Mesenchymal stem cell (in vitro differentiated cells and primary cell): ENCODE measurements around the gene GRIN1.

Experiments
- DNase-seq: peaks from one replicate; pipeline ENCODE4 v3.0.0-alpha.2; 2013
- H2AFZ ChIP-seq: one replicate; pipeline ENCODE4 v1.6.1; 2013; ENCODE audit warnings: low read depth, mild to moderate bottlenecking, control low read depth, inconsistent platforms, low read length, moderate library complexity
- H2AK5ac ChIP-seq: 2 replicates; pipeline ENCODE4 v1.6.1; 2013; ENCODE audit warnings: low read length, moderate library complexity, mild to moderate bottlenecking, inconsistent platforms; ENCODE audit not compliant: severe bottlenecking
- H2BK120ac ChIP-seq: one replicate; pipeline ENCODE4 v1.6.1; 2013; ENCODE audit warnings: low read depth, mild to moderate bottlenecking, inconsistent platforms, low read length, moderate library complexity
- H2BK12ac ChIP-seq, 2 experiments: one replicate each; pipeline ENCODE4 v1.6.1; 2013; ENCODE audit warnings: inconsistent platforms in 2 of 2, low read length in 2 of 2, mild to moderate bottlenecking in 2 of 2, moderate library complexity in 2 of 2, control low read depth in 1 of 2
- H2BK15ac ChIP-seq: one replicate; pipeline ENCODE4 v1.6.1; 2013; ENCODE audit warnings: mild to moderate bottlenecking, low read depth, inconsistent platforms; ENCODE audit not compliant: poor library complexity, severe bottlenecking
- H2BK5ac ChIP-seq: 2 replicates; pipeline ENCODE4 v1.6.1; 2013; ENCODE audit warnings: low read depth, mild to moderate bottlenecking, low read length, control low read depth, inconsistent platforms; ENCODE audit not compliant: poor library complexity, severe bottlenecking
- H3K14ac ChIP-seq, 2 experiments: one replicate each; pipeline ENCODE4 v1.6.1; 2013; ENCODE audit warnings: inconsistent platforms in 2 of 2, low read length in 2 of 2, control low read depth in 1 of 2, mild to moderate bottlenecking in 1 of 2, moderate library complexity in 1 of 2
- H3K18ac ChIP-seq, 2 experiments: one replicate each; pipeline ENCODE4 v1.6.1; 2013; ENCODE audit warnings: inconsistent platforms in 2 of 2, low read length in 2 of 2, control low read depth in 1 of 2, low read depth in 1 of 2, mild to moderate bottlenecking in 1 of 2
- H3K23ac ChIP-seq, 2 experiments: one replicate each; pipeline ENCODE4 v1.6.1; 2013; ENCODE audit warnings: inconsistent platforms in 2 of 2, low read length in 2 of 2, mild to moderate bottlenecking in 2 of 2, moderate library complexity in 2 of 2, control low read depth in 1 of 2
- H3K27ac ChIP-seq: 2 replicates; pipeline ENCODE4 v1.5.1; 2013; ENCODE audit warnings: mild to moderate bottlenecking, moderate library complexity, low read length, control low read depth, inconsistent platforms; ENCODE audit not compliant: poor library complexity, severe bottlenecking
- H3K27me3 ChIP-seq, 2 experiments: 2 replicates each; pipeline versions ENCODE4 v1.6.1 to v1.7.0; 2013; ENCODE audit warnings: low read length in 2 of 2, mild to moderate bottlenecking in 2 of 2, moderate library complexity in 2 of 2, control low read depth in 1 of 2, inconsistent platforms in 1 of 2; ENCODE audit not compliant: control insufficient read depth in 1 of 2, insufficient read depth in 1 of 2
- H3K36me3 ChIP-seq, 2 experiments: 2 replicates each; pipeline versions ENCODE4 v1.6.1 to v1.7.0; 2013; ENCODE audit warnings: low read length in 2 of 2, control low read depth in 1 of 2, inconsistent platforms in 1 of 2, low read depth in 1 of 2, mild to moderate bottlenecking in 1 of 2; ENCODE audit not compliant: insufficient read depth in 2 of 2, control insufficient read depth in 1 of 2
- H3K4ac ChIP-seq, 2 experiments: one replicate each; pipeline ENCODE4 v1.6.1; 2013; ENCODE audit warnings: inconsistent platforms in 2 of 2, low read length in 2 of 2, mild to moderate bottlenecking in 2 of 2, moderate library complexity in 2 of 2, control low read depth in 1 of 2, low read depth in 1 of 2
- H3K4me1 ChIP-seq: 2 replicates; pipeline ENCODE4 v1.6.1; 2013; ENCODE audit warnings: low read depth, low read length, control low read depth; ENCODE audit not compliant: control insufficient read depth, insufficient read depth
- H3K4me2 ChIP-seq: 2 replicates; pipeline ENCODE4 v1.6.1; 2013; ENCODE audit warnings: low read length, mild to moderate bottlenecking, inconsistent platforms; ENCODE audit not compliant: poor library complexity, severe bottlenecking
- H3K4me3 ChIP-seq, 2 experiments: 2 replicates each; pipeline versions ENCODE4 v1.5.1 to v1.7.0; 2013; ENCODE audit warnings: low read length in 2 of 2, mild to moderate bottlenecking in 2 of 2, control low read depth in 1 of 2, low read depth in 1 of 2; ENCODE audit not compliant: insufficient read depth in 1 of 2
- H3K79me1 ChIP-seq: replicated peaks from 2 replicates; pipeline ENCODE4 v1.6.1; 2013; ENCODE audit warnings: mild to moderate bottlenecking, control low read depth, low read length, inconsistent platforms; ENCODE audit not compliant: poor library complexity, severe bottlenecking
- H3K9ac ChIP-seq: 2 replicates; pipeline ENCODE4 v1.7.0; 2013; ENCODE audit warnings: mild to moderate bottlenecking, low read length, moderate library complexity
- H3K9me3 ChIP-seq: 2 replicates; pipeline ENCODE4 v1.7.0; 2013; ENCODE audit warnings: mild to moderate bottlenecking, low read length; ENCODE audit not compliant: control insufficient read depth
- H4K8ac ChIP-seq: one replicate; pipeline ENCODE4 v1.6.1; 2013; ENCODE audit warnings: inconsistent platforms, mild to moderate bottlenecking, low read length, moderate library complexity
- H4K91ac ChIP-seq: one replicate; pipeline ENCODE4 v1.6.1; 2013; ENCODE audit warnings: mild to moderate bottlenecking, low read length, inconsistent platforms
- WGBS: methylation state at CpG from one replicate; pipeline ENCODE4 v1.1.7; 2013; ENCODE audit warnings: mixed read lengths; 5-methylcytosine and 5-hydroxymethylcytosine counted together

The GRIN1 gene

GRCh38 chr9:137147091-137147792 lies 8.3 kb downstream of the GRIN1 start:
- H3K4ac ChIP-seq: no peak overlapping the region
- no peak overlapping the region for H4K8ac ChIP-seq
- H3K14ac ChIP-seq: no peak overlapping the region
- no peak overlapping the region for H3K4me3 ChIP-seq
- H4K91ac ChIP-seq: no peak overlapping the region
- H3K4me2 ChIP-seq: no peak overlapping the region
- H3K23ac ChIP-seq: no peak overlapping the region
- peaks cover 8% of the 10 kb centered on the region for H3K4me1 ChIP-seq
- no peak overlapping the region for H2AK5ac ChIP-seq
- H3K9me3 ChIP-seq: no peaks in the 10 kb centered on the region
- H3K27ac ChIP-seq: no peak overlapping the region
- H2BK12ac ChIP-seq: no peak overlapping the region
- H3K9ac ChIP-seq: no peak overlapping the region
- no peaks in the 10 kb centered on the region for H3K79me1 ChIP-seq
- no peak overlapping the region for H2BK15ac ChIP-seq
- H2AFZ ChIP-seq: no peak overlapping the region
- no peak for DNase-seq
- WGBS: 85% methylated on average over 26 of the region's 26 CpGs
- H3K27me3 ChIP-seq: peaks cover 13 to 45% of the 10 kb centered on the region in 2 experiments
- H3K36me3 ChIP-seq: no peaks in the 10 kb centered on the region
- H3K18ac ChIP-seq: no peak overlapping the region
- no peak overlapping the region for H2BK120ac ChIP-seq
- H2BK5ac ChIP-seq: no peak overlapping the region

DNA sequence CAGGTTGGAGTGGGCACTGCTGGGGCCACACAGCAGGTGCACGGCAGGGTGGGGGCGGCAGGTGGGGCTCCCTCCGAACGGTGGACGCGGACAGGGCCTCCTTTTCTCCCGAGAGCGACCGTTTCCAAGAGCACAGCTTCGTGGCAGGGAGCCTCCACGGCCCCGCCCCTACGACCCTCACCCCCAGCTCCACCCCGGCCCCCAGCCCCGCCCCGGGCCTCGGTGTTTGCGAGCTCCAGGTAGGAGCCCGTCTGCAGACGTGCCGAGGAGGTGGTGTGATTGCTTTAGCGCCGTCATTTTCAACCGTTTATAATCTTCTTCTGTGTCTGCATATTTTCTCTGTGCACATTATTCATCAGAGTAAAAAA lies 8.8 kb downstream of the GRIN1 start:
- no peak overlapping the region for H3K9ac ChIP-seq
- H3K9me3 ChIP-seq: no peaks in the 10 kb centered on the region
- WGBS: 49% methylated on average over 24 of the region's 24 CpGs
- H3K4ac ChIP-seq: no peak overlapping the region
- H2BK15ac ChIP-seq: no peak overlapping the region
- H4K91ac ChIP-seq: no peak overlapping the region
- no peak overlapping the region for H2BK12ac ChIP-seq
- no peaks in the 10 kb centered on the region for H3K36me3 ChIP-seq
- no peak overlapping the region for H3K4me3 ChIP-seq
- no peak overlapping the region for H2BK120ac ChIP-seq
- no peak overlapping the region for H3K23ac ChIP-seq
- no peak overlapping the region for H2BK5ac ChIP-seq
- peaks cover 8 to 40% of the 10 kb centered on the region in 2 experiments for H3K27me3 ChIP-seq
- H3K27ac ChIP-seq: no peak overlapping the region
- H2AK5ac ChIP-seq: no peak overlapping the region
- H3K4me2 ChIP-seq: no peak overlapping the region
- DNase-seq: no peak
- no peak overlapping the region for H4K8ac ChIP-seq
- H3K79me1 ChIP-seq: no peaks in the 10 kb centered on the region
- H2AFZ ChIP-seq: no peak overlapping the region
- peaks cover 8% of the 10 kb centered on the region for H3K4me1 ChIP-seq
- no peak overlapping the region for H3K18ac ChIP-seq
- no peak overlapping the region for H3K14ac ChIP-seq

DNA sequence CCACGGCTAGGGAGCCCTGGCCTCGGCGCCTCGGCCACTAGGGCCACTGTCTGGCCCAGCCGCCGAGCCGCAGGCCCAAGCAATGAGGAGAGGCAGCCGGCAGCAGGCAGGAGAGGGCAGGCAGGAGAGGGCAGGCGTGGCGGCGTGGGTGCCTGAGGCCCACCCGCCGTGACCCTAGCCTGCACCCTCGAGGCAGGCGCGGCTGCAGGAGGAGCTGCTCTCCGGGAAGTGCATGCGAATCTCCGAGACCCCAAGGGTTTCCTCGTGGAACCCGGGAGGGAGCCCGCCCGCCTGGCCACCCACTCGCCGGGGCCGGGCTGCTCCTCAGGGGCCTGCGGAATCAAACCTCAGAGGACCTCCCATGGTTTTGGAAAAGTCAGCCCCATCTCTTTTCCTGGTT lies 9.3 kb downstream of the GRIN1 start:
- Histone ChIP-seq H4K8ac (no peak overlapping the region), H3K4me2 (no peak overlapping the region), H3K9ac (no peak overlapping the region), H3K14ac (no peak overlapping the region), H4K91ac (no peak overlapping the region), H3K79me1 (no peaks in the 10 kb centered on the region), H3K4me3 (peak overlapping the region in 1 of 2 experiments; percentile 14), H3K18ac (no peak overlapping the region), H3K36me3 (no peaks in the 10 kb centered on the region), H2BK12ac (no peak overlapping the region), H2AK5ac (no peak overlapping the region), H3K9me3 (no peaks in the 10 kb centered on the region), H3K4me1 (peaks cover 8% of the 10 kb centered on the region), H2BK120ac (no peak overlapping the region), H3K27ac (no peak overlapping the region), H2AFZ (no peak overlapping the region), H2BK15ac (no peak overlapping the region), H3K27me3 (peaks cover 3 to 35% of the 10 kb centered on the region in 2 experiments), H2BK5ac (no peak overlapping the region), H3K23ac (no peak overlapping the region), H3K4ac (no peak overlapping the region)
- WGBS: 81% methylated on average over 27 of the region's 27 CpGs
- DNase-seq: no peak

GRCh38 chr9:137148661-137149060 lies 9.7 kb downstream of the GRIN1 start:
- Histone ChIP-seq H2BK5ac (no peak overlapping the region), H3K27me3 (peaks cover 0 to 31% of the 10 kb centered on the region in 2 experiments), H3K18ac (no peak overlapping the region), H3K9me3 (no peaks in the 10 kb centered on the region), H3K36me3 (no peaks in the 10 kb centered on the region), H2BK120ac (no peak overlapping the region), H3K4me3 (no peak overlapping the region), H3K9ac (no peak overlapping the region), H3K27ac (no peak overlapping the region), H3K14ac (no peak overlapping the region), H3K4ac (no peak overlapping the region), H2AFZ (no peak overlapping the region), H2BK15ac (no peak overlapping the region), H3K79me1 (no peaks in the 10 kb centered on the region), H2AK5ac (no peak overlapping the region), H3K4me2 (no peak overlapping the region), H3K23ac (no peak overlapping the region), H4K91ac (no peak overlapping the region), H3K4me1 (peaks cover 8% of the 10 kb centered on the region), H4K8ac (no peak overlapping the region), H2BK12ac (no peak overlapping the region)
- DNase-seq: no peak
- WGBS: 88% methylated on average over 19 of the region's 19 CpGs
